Frontal cortex (tissue), 4 donors: ENCODE measurements around the gene PRKCH. TPM values are rescaled to one million over a fixed set of nuclear protein-coding genes. Genes with fewer than 3 reads are reported as not detected.
A peak's percentile ranks its signal among the peaks of the same experiment; 100 is the strongest.

ENCODE experiments used
- DNase-seq, 2 donors: peaks; one replicate each; pipeline ENCODE4 v3.0.0; 2012; ENCODE audit warnings: low spot score in 2 of 2
- FAIRE-seq: peaks from 2 replicates; lab custom pipeline; 2012; peaks lifted over from hg19 to GRCh38; lab: Jason Lieb, UNC
- total RNA-seq: library from RNA; depleted of rRNA; stranded (reverse); fragments of >200 nt; gene quantifications from one replicate; pipeline ENCODE4 v1.2.3, GENCODE V29; 2014
- donor health status: control.
- donor health status: control.
- donor health status: control.

Gene PRKCH
- total RNA-seq, result 21.6 TPM

GRCh38 chr14:61321385-61322010 is at the start of gene PRKCH:
PRKCH (plus strand) TSS chr14:61321579; CDS start chr14:61322102, 523 bp downstream.
- FAIRE-seq, result no peak
- DNase-seq, result peak; percentile 58 to 64

GRCh38 chr14:61277232-61277631 is 44.1 kb upstream of the PRKCH start:
- DNase-seq (no peak), FAIRE-seq (no peak)

GRCh38 chr14:61277784-61278183 is 43.6 kb upstream of the PRKCH start:
- FAIRE-seq (no peak), DNase-seq (no peak)

GRCh38 chr14:61279082-61279481 is 42.3 kb upstream of the PRKCH start:
- FAIRE-seq (no peak), DNase-seq (no peak)

- DNase-seq, result no peak
- FAIRE-seq, result no peak
These were observed 41.3 kb upstream of the PRKCH start for GRCh38 chr14:61280092-61280525.

GRCh38 chr14:61280526-61281185 is 40.7 kb upstream of the PRKCH start:
- peak; percentile 43 to 54 for DNase-seq
- FAIRE-seq, result no peak

- no peak for DNase-seq
- FAIRE-seq, result no peak
These were observed 40.0 kb upstream of the PRKCH start, which contains the start of gene TMEM30B for GRCh38 chr14:61281186-61281947. TMEM30B (minus strand) TSS chr14:61281338; CDS start chr14:61281147, 191 bp downstream.

GRCh38 chr14:61281948-61282275 is 39.5 kb upstream of the PRKCH start:
- FAIRE-seq (no peak), DNase-seq (peak in 1 of 2 donors; percentile 16)

GRCh38 chr14:61282746-61283145 is 38.6 kb upstream of the PRKCH start:
- no peak for DNase-seq
- no peak for FAIRE-seq

- FAIRE-seq, result no peak
These were observed 37.4 kb upstream of the PRKCH start for GRCh38 chr14:61284001-61284400.

GRCh38 chr14:61285364-61285763 is 36.0 kb upstream of the PRKCH start:
- DNase-seq, result no peak
- FAIRE-seq, result no peak

More at GRCh38 chr14:61284001-61284400, 37.4 kb upstream of the PRKCH start:
- DNase-seq, result no peak

- no peak for FAIRE-seq
These were observed 34.2 kb upstream of the PRKCH start for GRCh38 chr14:61287196-61287595.

GRCh38 chr14:61288228-61288627 is 33.2 kb upstream of the PRKCH start:
- DNase-seq, result no peak
- FAIRE-seq, result no peak

More at GRCh38 chr14:61287196-61287595, 34.2 kb upstream of the PRKCH start:
- DNase-seq, result no peak

- FAIRE-seq (no peak), DNase-seq (no peak)
These were observed 32.7 kb upstream of the PRKCH start for GRCh38 chr14:61288720-61289119.

- DNase-seq (no peak), FAIRE-seq (no peak)
These were observed 30.7 kb upstream of the PRKCH start for GRCh38 chr14:61290701-61291100.

GRCh38 chr14:61296151-61296550 is 25.2 kb upstream of the PRKCH start:
- DNase-seq (no peak), FAIRE-seq (no peak)

GRCh38 chr14:61296719-61297502 is 24.5 kb upstream of the PRKCH start:
- FAIRE-seq (no peak), DNase-seq (no peak)

- DNase-seq, result no peak
- FAIRE-seq, result no peak
These were observed 23.8 kb upstream of the PRKCH start for GRCh38 chr14:61297581-61297980.

GRCh38 chr14:61298824-61299223 is 22.6 kb upstream of the PRKCH start:
- FAIRE-seq (no peak), DNase-seq (no peak)

- FAIRE-seq (no peak), DNase-seq (no peak)
These were observed 21.2 kb upstream of the PRKCH start for GRCh38 chr14:61300209-61300608.
